GM18861 (cell line): Measurements from ENCODE around the gene DYNLT5.
"Not testable (repeated sequence)": the region's sequence is repeated elsewhere in the genome, so short reads cannot be mapped to it uniquely, and the experiment has no call there.

Experiments used
- ATAC-seq: cut with Tn5 transposase; IDR thresholded peaks from one replicate; pipeline ENCODE4 v1.9.1; 2021; ENCODE audit not compliant: unreplicated experiment

Gene DYNLT5

GRCh38 chr1:66787641-66788040, 35.4 kb downstream of the DYNLT5 start:
- no peak for ATAC-seq

- peak; percentile 72 for ATAC-seq
Measured at GRCh38 chr1:66788231-66788939, 36.1 kb downstream of the DYNLT5 start.

- no peak for ATAC-seq
Measured at GRCh38 chr1:66791621-66792610, 39.7 kb downstream of the DYNLT5 start.

GRCh38 chr1:66795839-66796238, 43.6 kb downstream of the DYNLT5 start:
- ATAC-seq: not testable (repeated sequence)

GRCh38 chr1:66809245-66809644, 57.0 kb downstream of the DYNLT5 start:
- ATAC-seq: no peak

- ATAC-seq: no peak
Measured at GRCh38 chr1:66809736-66810326, 57.6 kb downstream of the DYNLT5 start.

GRCh38 chr1:66824771-66825170, 72.5 kb downstream of the DYNLT5 start:
- ATAC-seq: no peak
